Brain microvascular endothelial cell (primary cell): Measurements from ENCODE around the gene PPP1R1C.

Experiments used
- DNase-seq: peaks from one replicate; pipeline ENCODE4 v3.0.0-alpha.2; 2020
- H3K27ac ChIP-seq: fragments of 250-450 bp; sonication (Bioruptor Pico); 2 replicates; pipeline ENCODE4 v1.5.1; 2020; ENCODE audit warnings: mild to moderate bottlenecking, moderate library complexity
- H3K27me3 ChIP-seq: fragments of 250-450 bp; sonication (Bioruptor Pico); replicated peaks from 2 replicates; pipeline ENCODE4 v1.5.1; 2020; ENCODE audit warnings: mild to moderate bottlenecking
- H3K36me3 ChIP-seq: fragments of 250-450 bp; sonication (Bioruptor Pico); replicated peaks from 2 replicates; pipeline ENCODE4 v1.5.1; 2020; ENCODE audit warnings: mild to moderate bottlenecking
- H3K4me3 ChIP-seq: 2 replicates; pipeline ENCODE4 v1.5.1; 2011; ENCODE audit warnings: low read depth, mild to moderate bottlenecking, control low read depth, low read length, moderate library complexity
- CTCF ChIP-seq: IDR thresholded peaks from 2 replicates; pipeline ENCODE4 v1.5.1; 2011; ENCODE audit warnings: low read depth, mild to moderate bottlenecking, moderate library complexity, low read length, control low read depth, inconsistent platforms; ENCODE audit errors: missing control alignments
- in situ Hi-C: cut with HindIII; loops from 2 replicates; pipeline ENCODE4 v1.10.0; 2017; ENCODE audit warnings: low sequenced_read_pairs, low pct_ligation_motif_present

PPP1R1C gene

GRCh38 chr2:182164686-182165085 is 179.0 kb downstream of the PPP1R1C start:
- no peak overlapping the region for H3K27ac ChIP-seq
- no peaks in the 10 kb centered on the region for H3K27me3 ChIP-seq
- H3K4me3 ChIP-seq = no peak overlapping the region
- in situ Hi-C loops = no loop called here
- TF ChIP-seq CTCF = no peak
- no peaks in the 10 kb centered on the region for H3K36me3 ChIP-seq
- DNase-seq = no peak

GRCh38 chr2:182165202-182165601 is 179.5 kb downstream of the PPP1R1C start:
- no peaks in the 10 kb centered on the region for H3K36me3 ChIP-seq
- no peak overlapping the region for H3K4me3 ChIP-seq
- in situ Hi-C loops = no loop called here
- H3K27ac ChIP-seq = no peak overlapping the region
- no peak for TF ChIP-seq CTCF
- no peaks in the 10 kb centered on the region for H3K27me3 ChIP-seq
- DNase-seq = no peak

DNA sequence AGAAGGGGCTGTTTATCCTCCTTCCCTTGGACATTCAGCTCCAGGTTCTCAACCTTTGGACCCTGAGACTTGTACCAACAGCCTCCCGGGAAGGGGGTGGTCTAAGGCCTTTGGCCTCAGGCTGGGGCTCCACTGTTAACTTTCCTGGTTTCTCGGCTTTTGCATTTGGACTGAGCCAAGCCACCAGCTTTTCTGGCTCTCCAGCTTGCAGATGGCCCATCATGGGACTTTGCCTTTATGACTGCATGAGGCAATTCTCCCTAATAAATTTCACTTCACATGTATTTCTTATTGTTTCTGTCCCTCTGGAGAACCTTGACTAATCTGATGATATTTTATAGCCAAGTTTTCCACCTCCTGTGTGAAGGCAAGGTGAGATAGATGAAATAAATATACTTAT is 180.8 kb downstream of the PPP1R1C start:
- no peak for DNase-seq
- Histone ChIP-seq H3K27ac (no peak overlapping the region), H3K4me3 (no peak overlapping the region), H3K27me3 (no peaks in the 10 kb centered on the region), H3K36me3 (no peaks in the 10 kb centered on the region)
- no peak for TF ChIP-seq CTCF
- in situ Hi-C loops = no loop called here

GRCh38 chr2:182166841-182167240 is 181.2 kb downstream of the PPP1R1C start:
- no peak overlapping the region for H3K27ac ChIP-seq
- H3K36me3 ChIP-seq = no peaks in the 10 kb centered on the region
- DNase-seq = no peak
- TF ChIP-seq CTCF = no peak
- in situ Hi-C loops = no loop called here
- no peak overlapping the region for H3K4me3 ChIP-seq
- H3K27me3 ChIP-seq = no peaks in the 10 kb centered on the region
